Fibroblast of skin of right quadriceps (primary cell): ENCODE measurements around the gene BCR.
"Not testable (repeated sequence)": the region's sequence is repeated elsewhere in the genome, so short reads cannot be mapped to it uniquely, and the experiment has no call there.

Experiments
- DNase-seq: peaks from one replicate; pipeline ENCODE4 v3.0.0-alpha.2; 2013

Gene BCR

DNA sequence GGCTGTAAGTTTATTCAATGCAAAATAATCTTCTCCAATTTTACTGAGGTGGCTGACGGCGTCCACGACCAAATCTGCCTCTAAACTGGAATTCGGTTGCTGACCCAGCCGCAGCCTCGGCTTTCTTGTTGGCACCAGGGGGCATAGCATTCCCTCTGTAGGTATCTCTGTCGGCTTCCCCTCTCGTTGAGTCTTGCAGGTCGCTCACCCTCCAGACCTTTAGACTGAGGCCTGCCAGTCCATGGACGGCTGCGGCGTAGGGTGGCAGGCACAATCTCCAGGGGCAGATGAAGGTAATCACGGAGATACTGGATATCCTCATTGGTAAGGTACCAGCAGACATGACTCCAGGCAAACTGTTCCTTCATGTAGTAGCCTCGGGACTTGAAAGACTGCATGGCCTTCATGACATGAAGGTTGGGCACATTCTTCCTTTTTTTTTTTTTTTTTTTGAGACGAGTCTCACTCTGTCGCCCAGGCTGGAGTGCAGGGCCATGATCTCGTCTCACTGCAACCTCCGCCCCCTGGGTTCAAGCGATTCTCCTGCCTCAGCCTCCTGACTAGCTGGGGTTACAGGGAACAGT lies 142.3 kb downstream of the BCR start:
- DNase-seq = not testable (repeated sequence)

DNA sequence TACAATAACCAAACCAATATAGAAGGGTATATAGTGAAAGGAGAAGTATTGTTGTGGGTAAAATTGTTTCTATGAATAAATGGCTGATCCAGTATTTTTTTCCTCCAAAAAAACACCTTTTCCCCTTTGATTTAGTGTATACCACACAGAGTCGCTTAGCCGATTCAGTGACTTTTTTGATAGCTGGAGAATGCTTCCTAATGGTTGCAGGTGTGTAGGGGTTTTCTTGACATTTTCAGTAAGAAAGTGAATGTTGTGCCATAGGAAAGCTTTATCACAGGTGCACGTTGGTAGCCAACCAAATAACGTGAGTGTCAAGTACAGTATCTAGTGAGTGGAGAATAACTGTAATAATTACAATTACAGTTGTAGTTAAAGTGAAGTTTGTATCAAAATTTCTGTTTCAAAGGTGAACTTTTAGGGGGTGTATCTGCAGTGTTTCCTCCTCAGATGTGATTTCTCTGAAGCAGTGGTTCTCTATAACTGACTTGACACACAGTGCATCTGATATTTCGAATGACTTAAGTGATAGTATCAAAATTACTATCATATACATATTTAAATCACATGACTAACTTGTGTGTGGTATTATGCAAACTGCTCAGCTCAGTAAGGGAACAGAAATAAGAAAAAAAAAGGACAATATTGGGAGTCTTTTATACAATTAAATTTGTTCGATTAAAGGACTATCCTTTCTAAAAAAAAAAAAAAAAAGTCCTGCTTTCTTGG lies 143.8 kb downstream of the BCR start:
- DNase-seq = not testable (repeated sequence)

DNA sequence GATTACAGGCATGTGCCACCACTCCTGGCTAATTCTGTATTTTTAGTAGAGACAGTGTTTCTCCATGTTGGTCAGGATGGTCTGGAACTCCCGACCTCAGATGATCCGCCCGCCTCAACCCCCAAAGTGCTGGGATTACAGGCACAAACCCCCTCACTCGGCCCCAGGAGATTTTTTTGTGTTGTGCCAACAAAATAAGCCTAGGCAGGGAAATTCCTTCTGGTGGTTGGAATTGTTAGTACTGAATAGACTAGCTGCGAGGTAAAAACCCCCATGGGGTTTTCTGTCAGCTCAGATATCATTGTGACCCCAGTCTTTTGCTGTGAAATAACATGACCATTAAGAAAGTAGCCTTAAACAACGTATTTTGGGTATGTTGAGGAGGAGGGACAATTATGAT lies 144.9 kb downstream of the BCR start:
- no peak for DNase-seq

DNA sequence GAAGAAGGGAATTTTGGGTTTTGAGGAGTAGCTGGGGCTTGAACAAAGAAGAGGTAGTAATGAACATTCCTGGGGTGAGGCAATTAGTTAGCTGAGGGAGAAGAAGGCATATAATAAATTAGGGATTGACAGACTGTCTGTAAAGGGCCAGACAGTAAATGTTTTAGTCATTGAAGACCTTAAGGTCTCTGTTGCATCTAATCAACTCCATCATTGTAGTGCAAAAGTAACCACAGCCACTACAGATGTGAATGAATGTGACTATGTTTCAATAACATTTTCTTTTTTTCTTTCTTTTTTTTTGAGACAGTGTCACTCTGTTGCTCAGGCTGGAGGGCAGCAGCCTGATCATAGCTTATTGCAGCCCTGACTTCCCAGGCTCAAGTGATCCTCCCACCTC lies 153.5 kb downstream of the BCR start:
- DNase-seq = not testable (repeated sequence)

GRCh38 chr22:23337672-23338071 lies 157.4 kb downstream of the BCR start:
- DNase-seq = not testable (repeated sequence)

DNA sequence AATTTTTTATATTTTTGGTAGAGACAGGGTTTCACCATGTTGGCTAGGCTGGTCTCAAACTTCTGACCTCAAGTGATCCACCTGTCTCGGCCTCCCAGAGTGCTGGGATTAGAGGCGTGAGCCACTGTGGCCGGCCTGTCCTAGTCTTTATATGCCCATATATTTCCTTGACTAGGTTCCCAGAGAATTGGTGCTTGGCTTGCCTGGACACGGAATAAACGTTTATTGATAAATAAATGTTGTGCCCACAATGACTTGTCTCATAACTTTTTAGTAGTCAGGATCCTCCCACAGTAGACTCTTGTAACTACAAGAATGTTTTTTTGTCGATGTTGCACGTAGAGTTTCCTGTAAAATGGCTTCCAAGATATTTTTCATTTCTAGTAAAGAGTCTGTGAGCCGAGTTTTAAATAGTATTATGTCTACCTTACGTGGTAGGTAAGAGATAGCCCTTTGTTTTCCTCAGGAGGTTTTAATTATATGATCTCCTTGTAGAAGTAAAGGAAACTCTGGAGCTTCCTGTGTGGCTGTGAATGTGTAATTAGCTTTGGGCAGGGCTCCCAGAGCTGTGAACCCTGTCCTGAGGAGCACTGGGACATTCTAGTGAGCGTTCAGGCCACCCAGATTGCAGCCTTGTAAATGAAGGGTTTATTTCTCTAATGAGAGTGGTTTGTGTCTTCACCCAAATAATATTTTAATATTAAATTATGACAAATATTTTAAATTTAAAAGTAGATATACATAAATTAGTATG lies 161.8 kb downstream of the BCR start:
- DNase-seq = not testable (repeated sequence)

DNA sequence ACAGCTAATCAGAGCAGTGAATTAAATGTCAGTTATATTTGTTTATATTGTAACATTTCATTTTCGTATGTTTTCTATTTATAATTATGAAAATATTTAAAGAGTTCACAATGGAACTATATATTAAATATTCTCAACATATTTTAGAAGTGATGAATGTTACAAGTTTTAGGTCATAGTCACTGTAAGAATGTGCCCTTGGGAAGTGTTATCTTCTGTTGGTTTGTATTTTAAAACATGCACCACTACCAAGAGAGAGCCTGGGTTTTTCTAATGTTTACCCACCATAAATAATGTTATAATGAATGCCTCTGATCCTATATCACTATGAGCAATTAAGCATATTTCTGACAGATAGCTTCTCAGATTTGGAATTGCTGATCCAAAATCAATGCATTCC lies 171.0 kb downstream of the BCR start:
- no peak for DNase-seq

- DNase-seq = no peak
Observed at GRCh38 chr22:23353004-23353403, 172.7 kb downstream of the BCR start.

- no peak for DNase-seq
Observed at GRCh38 chr22:23353696-23354095, 173.4 kb downstream of the BCR start.

DNA sequence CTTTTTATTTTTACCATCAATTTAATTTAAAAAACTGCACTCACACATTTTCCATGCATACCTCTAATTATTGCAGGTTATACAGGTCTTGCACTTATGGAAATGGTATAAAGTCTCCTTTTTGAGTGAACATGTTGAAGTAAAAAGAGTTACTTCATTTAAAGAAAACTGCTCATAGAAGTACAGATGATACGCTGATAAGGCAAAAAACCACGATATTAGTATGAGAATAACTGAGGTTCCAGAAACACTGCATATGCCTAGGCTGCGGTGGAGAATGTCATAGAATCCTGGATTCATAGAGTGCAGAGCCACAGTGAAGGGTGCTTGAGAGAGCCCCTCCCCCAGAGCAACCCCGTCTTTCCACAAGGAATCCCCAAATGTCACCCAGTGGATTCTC lies 175.8 kb downstream of the BCR start:
- no peak for DNase-seq

- no peak for DNase-seq
Observed at GRCh38 chr22:23357053-23357452, 176.7 kb downstream of the BCR start.

DNA sequence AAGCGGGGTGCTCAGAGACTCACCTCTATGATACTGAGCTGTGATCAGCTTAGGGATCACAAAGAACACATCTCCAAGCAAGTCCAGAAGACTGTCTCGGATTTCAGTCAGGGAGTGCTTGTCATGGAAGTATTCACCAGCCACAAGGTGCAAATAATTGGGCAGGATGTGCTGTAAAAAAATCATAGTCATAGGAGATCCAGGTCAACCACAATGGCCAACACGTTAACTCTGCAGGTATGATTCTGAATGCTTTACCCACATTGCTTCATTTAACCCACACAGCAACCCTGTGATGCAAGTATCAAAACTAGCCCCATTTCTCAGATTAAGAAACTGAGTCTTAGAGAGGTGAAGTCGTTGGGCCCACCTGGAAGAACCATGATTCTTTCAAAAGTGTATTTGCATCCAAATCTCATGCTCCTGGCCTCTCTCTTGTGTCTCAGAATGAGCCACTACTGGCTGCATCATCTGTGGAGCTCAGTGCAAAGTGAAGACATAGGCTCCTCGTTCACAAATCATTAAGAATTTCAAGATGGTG lies 179.3 kb downstream of the BCR start:
- DNase-seq = no peak

DNA sequence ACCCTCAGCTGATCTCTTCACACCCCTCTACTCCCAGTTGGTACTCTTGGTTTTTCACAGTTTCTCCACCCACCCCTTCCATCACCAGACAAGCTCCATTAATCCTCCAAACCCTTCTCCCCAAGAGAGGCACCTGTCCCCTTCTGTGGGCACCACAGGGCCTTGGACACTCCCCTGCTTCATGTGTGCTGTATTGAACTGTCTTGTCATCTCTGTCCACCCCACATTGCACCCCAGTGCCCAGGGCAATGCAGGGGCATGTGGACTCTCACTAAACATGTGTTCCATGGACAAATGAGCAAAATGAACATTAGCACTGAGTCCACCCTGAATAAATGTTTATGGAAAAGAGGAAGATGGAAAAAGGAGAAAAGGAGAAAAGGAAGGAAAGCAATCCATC lies 181.4 kb downstream of the BCR start:
- no peak for DNase-seq

- DNase-seq = no peak
Observed at GRCh38 chr22:23363683-23364082, 183.4 kb downstream of the BCR start.

DNA sequence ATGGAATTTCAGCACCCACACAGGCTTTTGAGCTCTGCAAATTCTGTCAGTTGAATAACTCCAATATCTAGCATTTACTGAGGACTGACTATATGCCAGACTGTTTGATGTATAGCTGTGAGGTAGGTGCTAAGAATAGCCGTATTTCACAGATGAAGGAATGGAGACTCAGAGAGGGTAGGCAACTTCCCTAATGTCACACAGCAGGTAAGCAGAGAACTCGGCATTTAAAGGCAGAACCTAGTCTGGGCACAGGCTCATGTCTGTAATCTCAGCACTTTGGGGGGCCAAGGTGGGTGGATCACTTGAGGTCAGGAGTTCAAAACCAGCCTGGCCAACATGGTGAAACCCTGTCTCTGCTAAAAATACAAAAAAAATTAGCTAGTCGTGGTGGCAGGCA lies 184.1 kb downstream of the BCR start:
- no peak for DNase-seq

DNA sequence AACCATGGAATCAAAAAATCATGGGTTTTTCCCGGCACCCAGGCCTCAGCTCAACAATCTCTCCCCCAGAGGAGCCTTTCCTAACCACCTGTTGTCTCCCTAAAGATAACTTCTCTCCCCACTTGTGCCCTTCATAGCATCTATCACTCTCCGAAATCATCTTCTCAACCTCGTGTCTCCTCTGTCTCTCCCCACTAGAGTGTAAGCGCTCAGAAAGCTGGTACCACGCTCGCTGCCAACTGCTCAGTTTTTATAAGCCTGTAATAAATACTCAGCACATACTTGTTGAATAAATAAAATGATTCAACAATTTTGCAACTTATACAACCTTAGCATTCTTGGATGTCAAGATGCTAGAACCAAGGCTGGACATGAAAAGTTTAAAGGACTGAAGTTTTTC lies 185.2 kb downstream of the BCR start:
- no peak for DNase-seq

DNA sequence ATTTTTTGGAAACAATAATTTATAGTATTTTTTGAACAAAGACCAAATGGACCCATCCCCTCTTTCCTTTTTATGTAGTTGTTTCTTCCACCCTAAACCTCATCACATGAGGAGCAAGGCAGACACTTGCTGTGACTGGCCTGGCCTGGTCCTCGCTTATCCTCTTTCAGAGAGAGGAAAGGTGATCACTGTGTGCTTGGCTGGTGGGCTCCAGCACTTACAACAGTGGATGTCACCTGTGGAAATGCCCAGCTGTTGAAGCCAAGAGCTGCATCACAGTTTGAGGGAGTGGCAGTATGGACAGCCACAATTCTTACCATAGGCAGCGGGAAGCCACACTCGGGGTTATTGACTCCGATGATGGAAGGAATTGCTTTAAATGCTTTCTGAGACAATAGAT lies 185.7 kb downstream of the BCR start:
- no peak for DNase-seq

DNA sequence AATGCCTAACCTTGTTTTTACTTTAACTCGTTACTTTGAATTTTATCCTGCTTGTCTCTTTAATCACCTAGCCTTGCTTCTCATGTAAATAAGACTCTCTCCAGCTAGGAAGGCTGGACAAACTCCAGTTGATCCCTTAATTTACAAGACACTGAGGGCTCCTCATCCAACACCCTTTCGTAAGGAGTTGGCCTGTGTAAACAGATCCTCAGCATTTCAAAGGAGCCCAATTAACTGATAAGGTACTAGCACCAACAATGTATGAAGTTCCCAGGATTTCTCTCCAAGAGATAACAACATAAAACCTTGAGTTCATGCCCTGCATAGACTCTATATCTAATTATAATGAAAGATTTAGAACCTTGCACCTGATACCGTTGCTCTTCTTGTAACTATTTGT lies 186.9 kb downstream of the BCR start:
- not testable (repeated sequence) for DNase-seq
